Measurements from ENCODE around the gene INTS6. TPM values are rescaled to one million over a fixed set of nuclear protein-coding genes. Genes with fewer than 3 reads are reported as not detected.
A peak's percentile ranks its signal among the peaks of the same experiment; 100 is the strongest.

The INTS6 gene
- total and polyA plus RNA-seq, 4 donors = 22.8 to 51.2 (median 31.1) TPM

- Histone ChIP-seq H3K9me3 (ENCODE audit: control insufficient read depth, insufficient read depth, low read length) (no peaks in the 10 kb centered on the region), H3K4me1 (ENCODE audit: control insufficient read depth, insufficient read depth, low read length) (no peaks in the 10 kb centered on the region), H3K4me3 (ENCODE audit: low read depth, low read length) (no peak overlapping the region), H3K36me3 (ENCODE audit: control insufficient read depth, insufficient read depth, low read length) (no peaks in the 10 kb centered on the region), H3K27me3 (ENCODE audit: control insufficient read depth, insufficient read depth, low read length) (no peaks in the 10 kb centered on the region), H3K27ac (ENCODE audit: low read depth, low read length) (no peak overlapping the region)
- no peak for DNase-seq (ENCODE audit: low read depth in 4 of 6, low spot score in 6 of 6)
- 80% methylated on average over 3 of the region's 3 CpGs for WGBS (ENCODE audit: insufficient coverage)
Measured at GRCh38 chr13:51330791-51331190, 122.0 kb downstream of the INTS6 start.

DNA sequence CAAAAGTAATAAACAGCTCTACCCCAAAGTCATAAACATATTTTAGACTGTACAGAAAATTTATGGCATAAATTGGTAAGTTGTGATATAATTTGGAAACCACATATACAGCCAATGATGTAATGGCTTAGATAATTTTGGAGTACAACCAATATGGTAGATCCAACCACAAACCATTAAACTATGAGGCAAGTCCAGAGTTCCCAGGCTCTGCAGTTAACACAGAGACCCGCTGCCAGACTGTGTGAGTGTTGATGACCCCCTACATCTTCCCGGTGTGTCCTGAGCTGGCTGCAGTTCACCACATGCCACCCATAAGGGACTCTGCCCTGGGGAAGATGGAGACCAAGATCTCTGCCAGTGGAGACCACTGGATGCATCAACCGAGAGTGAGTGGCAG is 123.2 kb downstream of the INTS6 start:
- H3K4me1 ChIP-seq (ENCODE audit: control insufficient read depth, insufficient read depth, low read length) = peaks cover 7% of the 10 kb centered on the region
- H3K36me3 ChIP-seq (ENCODE audit: control insufficient read depth, insufficient read depth, low read length) = no peaks in the 10 kb centered on the region
- H3K9me3 ChIP-seq (ENCODE audit: control insufficient read depth, insufficient read depth, low read length) = no peaks in the 10 kb centered on the region
- no peaks in the 10 kb centered on the region for H3K27me3 ChIP-seq (ENCODE audit: control insufficient read depth, insufficient read depth, low read length)
- WGBS (ENCODE audit: insufficient coverage) = 90% methylated on average over 3 of the region's 3 CpGs
- no peak overlapping the region for H3K27ac ChIP-seq (ENCODE audit: low read depth, low read length)
- DNase-seq (ENCODE audit: low read depth in 4 of 6, low spot score in 6 of 6) = no peak
- H3K4me3 ChIP-seq (ENCODE audit: low read depth, low read length) = no peak overlapping the region

DNA sequence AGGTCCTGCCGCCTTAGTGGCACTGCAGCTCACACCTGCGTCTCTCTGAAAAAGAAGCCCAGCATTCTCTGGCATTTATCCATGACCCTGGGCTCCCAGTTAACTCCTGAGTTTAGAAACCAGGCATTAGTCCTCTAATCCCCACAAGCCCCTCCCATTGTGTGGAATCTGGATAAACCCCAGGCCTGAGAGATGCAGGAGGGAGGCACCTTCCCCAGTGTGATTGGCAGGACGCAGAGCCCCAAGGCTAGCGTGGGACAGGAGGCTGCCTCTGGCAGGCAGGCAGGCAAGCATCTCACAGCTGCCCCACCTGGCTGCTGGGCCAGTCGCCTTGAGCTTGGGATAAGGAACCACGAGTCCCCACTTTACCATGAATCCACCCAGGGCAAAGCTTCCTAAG is 124.3 kb downstream of the INTS6 start:
- no peak for DNase-seq (ENCODE audit: low read depth in 4 of 6, low spot score in 6 of 6)
- Histone ChIP-seq H3K4me3 (ENCODE audit: low read depth, low read length) (no peak overlapping the region), H3K36me3 (ENCODE audit: control insufficient read depth, insufficient read depth, low read length) (no peaks in the 10 kb centered on the region), H3K27ac (ENCODE audit: low read depth, low read length) (no peak overlapping the region), H3K9me3 (ENCODE audit: control insufficient read depth, insufficient read depth, low read length) (no peaks in the 10 kb centered on the region), H3K4me1 (ENCODE audit: control insufficient read depth, insufficient read depth, low read length) (peaks cover 8% of the 10 kb centered on the region), H3K27me3 (ENCODE audit: control insufficient read depth, insufficient read depth, low read length) (no peaks in the 10 kb centered on the region)
- 67% methylated on average over 4 of the region's 6 CpGs for WGBS (ENCODE audit: insufficient coverage)

GRCh38 chr13:51327961-51328360 is 124.9 kb downstream of the INTS6 start:
- Histone ChIP-seq H3K36me3 (ENCODE audit: control insufficient read depth, insufficient read depth, low read length) (no peaks in the 10 kb centered on the region), H3K4me3 (ENCODE audit: low read depth, low read length) (no peak overlapping the region), H3K27ac (ENCODE audit: low read depth, low read length) (no peak overlapping the region), H3K9me3 (ENCODE audit: control insufficient read depth, insufficient read depth, low read length) (no peaks in the 10 kb centered on the region), H3K4me1 (ENCODE audit: control insufficient read depth, insufficient read depth, low read length) (peaks cover 8% of the 10 kb centered on the region), H3K27me3 (ENCODE audit: control insufficient read depth, insufficient read depth, low read length) (no peaks in the 10 kb centered on the region)
- no peak for DNase-seq (ENCODE audit: low read depth in 4 of 6, low spot score in 6 of 6)
- no CpG with 5 or more reads among the region's 2 CpGs for WGBS (ENCODE audit: insufficient coverage)

DNA sequence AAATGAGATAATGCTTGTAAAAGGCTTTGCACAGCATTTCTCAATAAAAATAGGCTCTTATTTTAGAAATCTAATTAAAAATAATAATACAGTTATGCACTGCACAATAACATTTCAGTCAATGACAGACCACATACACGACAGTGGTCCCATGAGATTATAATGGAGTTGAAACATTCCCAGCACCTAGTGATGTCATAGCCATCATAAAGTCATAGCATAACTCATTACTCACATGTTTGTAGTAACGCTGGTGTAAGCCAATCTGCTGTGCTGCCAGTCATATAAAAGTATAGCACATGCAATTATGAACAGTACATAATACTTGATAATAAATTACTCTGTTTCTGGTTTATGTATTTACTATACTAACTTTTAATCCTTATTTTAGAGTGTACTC is 126.1 kb downstream of the INTS6 start:
- peaks cover 8% of the 10 kb centered on the region for H3K4me1 ChIP-seq (ENCODE audit: control insufficient read depth, insufficient read depth, low read length)
- 80% methylated on average over 1 of the region's 2 CpGs for WGBS (ENCODE audit: insufficient coverage)
- H3K27me3 ChIP-seq (ENCODE audit: control insufficient read depth, insufficient read depth, low read length) = no peaks in the 10 kb centered on the region
- H3K9me3 ChIP-seq (ENCODE audit: control insufficient read depth, insufficient read depth, low read length) = no peaks in the 10 kb centered on the region
- no peaks in the 10 kb centered on the region for H3K36me3 ChIP-seq (ENCODE audit: control insufficient read depth, insufficient read depth, low read length)
- no peak overlapping the region for H3K4me3 ChIP-seq (ENCODE audit: low read depth, low read length)
- H3K27ac ChIP-seq (ENCODE audit: low read depth, low read length) = no peak overlapping the region
- no peak for DNase-seq (ENCODE audit: low read depth in 4 of 6, low spot score in 6 of 6)

GRCh38 chr13:51325837-51326236 is 127.0 kb downstream of the INTS6 start:
- Histone ChIP-seq H3K27me3 (ENCODE audit: control insufficient read depth, insufficient read depth, low read length) (no peaks in the 10 kb centered on the region), H3K36me3 (ENCODE audit: control insufficient read depth, insufficient read depth, low read length) (no peaks in the 10 kb centered on the region), H3K4me1 (ENCODE audit: control insufficient read depth, insufficient read depth, low read length) (peaks cover 8% of the 10 kb centered on the region), H3K27ac (ENCODE audit: low read depth, low read length) (no peak overlapping the region), H3K9me3 (ENCODE audit: control insufficient read depth, insufficient read depth, low read length) (no peaks in the 10 kb centered on the region), H3K4me3 (ENCODE audit: low read depth, low read length) (no peak overlapping the region)
- WGBS (ENCODE audit: insufficient coverage) = 45% methylated on average over 1 of the region's 6 CpGs
- no peak for DNase-seq (ENCODE audit: low read depth in 4 of 6, low spot score in 6 of 6)

DNA sequence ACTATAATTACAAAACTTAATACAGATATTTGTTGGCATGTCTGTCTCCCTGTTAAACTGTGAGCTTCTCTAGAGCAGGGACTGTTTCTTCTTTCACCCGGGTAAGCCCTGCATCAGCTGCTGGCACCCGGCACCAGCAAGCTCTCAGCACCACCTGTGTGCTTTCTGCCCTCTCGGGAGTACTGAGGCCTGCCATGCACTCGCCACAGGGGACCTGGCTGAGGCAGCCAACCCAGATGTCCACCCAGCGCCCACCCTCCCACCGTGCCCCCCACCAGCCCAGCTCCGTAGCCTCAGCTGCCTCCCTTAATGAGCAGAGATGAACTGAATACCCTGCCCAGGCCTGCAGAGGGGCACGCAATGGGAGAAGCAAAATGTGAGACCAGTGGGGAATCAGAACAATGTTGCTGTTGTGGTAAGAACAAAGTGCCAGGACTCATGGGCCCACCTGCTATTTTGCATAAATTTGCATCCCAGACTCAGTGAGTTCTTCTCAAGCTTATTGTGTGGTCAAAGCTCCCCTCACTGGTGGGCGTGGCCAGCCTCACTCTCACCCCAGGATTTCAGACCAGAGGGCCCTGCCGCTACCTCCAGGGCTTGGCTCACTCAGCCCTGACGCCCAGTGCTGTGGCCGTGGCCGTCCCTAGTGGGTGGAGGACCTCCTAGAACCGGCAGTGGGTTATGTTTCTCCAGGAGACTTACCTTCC is 128.0 kb downstream of the INTS6 start:
- H3K9me3 ChIP-seq (ENCODE audit: control insufficient read depth, insufficient read depth, low read length) = no peaks in the 10 kb centered on the region
- no peaks in the 10 kb centered on the region for H3K27me3 ChIP-seq (ENCODE audit: control insufficient read depth, insufficient read depth, low read length)
- no peak overlapping the region for H3K4me3 ChIP-seq (ENCODE audit: low read depth, low read length)
- H3K27ac ChIP-seq (ENCODE audit: low read depth, low read length) = no peak overlapping the region
- peak in 2 of 6 donors; percentile 41 to 54 for DNase-seq (ENCODE audit: low read depth in 4 of 6, low spot score in 6 of 6)
- 38% methylated on average over 12 of the region's 14 CpGs for WGBS (ENCODE audit: insufficient coverage)
- no peaks in the 10 kb centered on the region for H3K36me3 ChIP-seq (ENCODE audit: control insufficient read depth, insufficient read depth, low read length)
- H3K4me1 ChIP-seq (ENCODE audit: control insufficient read depth, insufficient read depth, low read length) = peaks cover 8% of the 10 kb centered on the region

GRCh38 chr13:51323824-51324511 is 128.9 kb downstream of the INTS6 start:
- Histone ChIP-seq H3K36me3 (ENCODE audit: control insufficient read depth, insufficient read depth, low read length) (no peaks in the 10 kb centered on the region), H3K4me3 (ENCODE audit: low read depth, low read length) (no peak overlapping the region), H3K27ac (ENCODE audit: low read depth, low read length) (no peak overlapping the region), H3K4me1 (ENCODE audit: control insufficient read depth, insufficient read depth, low read length) (peaks cover 8% of the 10 kb centered on the region), H3K9me3 (ENCODE audit: control insufficient read depth, insufficient read depth, low read length) (no peaks in the 10 kb centered on the region), H3K27me3 (ENCODE audit: control insufficient read depth, insufficient read depth, low read length) (no peaks in the 10 kb centered on the region)
- 89% methylated on average over 2 of the region's 5 CpGs for WGBS (ENCODE audit: insufficient coverage)
- no peak for DNase-seq (ENCODE audit: low read depth in 4 of 6, low spot score in 6 of 6)

DNA sequence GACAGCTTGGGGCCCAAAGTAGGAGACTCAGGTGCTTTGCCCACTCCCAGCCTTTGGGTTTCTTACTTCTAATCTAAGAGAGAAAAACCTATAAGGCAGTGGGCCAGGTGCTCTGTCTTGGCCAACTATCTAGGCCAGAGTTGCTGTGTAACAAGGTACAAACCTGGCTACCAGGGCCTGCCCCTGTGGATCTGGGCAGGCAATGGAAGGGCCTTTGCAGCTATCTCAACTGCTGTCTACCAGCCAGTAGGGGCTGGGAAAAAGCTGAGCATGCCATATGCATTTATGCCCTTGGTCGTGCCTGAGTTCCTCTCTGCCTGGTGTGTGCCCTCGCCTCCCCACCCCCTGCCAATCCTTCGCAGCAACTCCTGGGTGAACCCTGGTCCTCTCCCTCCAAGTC is 130.0 kb downstream of the INTS6 start:
- no peaks in the 10 kb centered on the region for H3K36me3 ChIP-seq (ENCODE audit: control insufficient read depth, insufficient read depth, low read length)
- no peaks in the 10 kb centered on the region for H3K27me3 ChIP-seq (ENCODE audit: control insufficient read depth, insufficient read depth, low read length)
- H3K4me3 ChIP-seq (ENCODE audit: low read depth, low read length) = no peak overlapping the region
- peaks cover 8% of the 10 kb centered on the region for H3K4me1 ChIP-seq (ENCODE audit: control insufficient read depth, insufficient read depth, low read length)
- no peak for DNase-seq (ENCODE audit: low read depth in 4 of 6, low spot score in 6 of 6)
- WGBS (ENCODE audit: insufficient coverage) = 89% methylated on average over 3 of the region's 3 CpGs
- H3K9me3 ChIP-seq (ENCODE audit: control insufficient read depth, insufficient read depth, low read length) = no peaks in the 10 kb centered on the region
- H3K27ac ChIP-seq (ENCODE audit: low read depth, low read length) = no peak overlapping the region

DNA sequence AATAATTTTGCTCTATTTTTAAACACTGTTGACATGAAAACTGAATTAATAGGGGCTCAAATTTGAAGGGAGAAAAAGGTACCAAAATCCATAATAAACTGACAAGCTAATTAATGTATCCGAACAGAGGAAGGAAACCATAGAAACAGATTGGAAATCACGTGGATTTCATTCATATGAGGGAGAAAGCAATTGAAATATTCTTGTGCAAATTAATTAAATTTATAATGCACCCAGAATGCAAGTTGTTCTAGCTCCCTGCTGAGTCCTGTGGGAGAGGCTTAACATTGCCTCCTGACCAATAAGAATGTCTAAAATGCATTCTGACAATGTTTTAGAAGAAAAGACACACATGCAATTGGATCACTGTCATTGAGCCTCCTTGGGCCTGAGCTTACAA is 131.0 kb downstream of the INTS6 start:
- no peak overlapping the region for H3K27ac ChIP-seq (ENCODE audit: low read depth, low read length)
- H3K4me3 ChIP-seq (ENCODE audit: low read depth, low read length) = no peak overlapping the region
- no peaks in the 10 kb centered on the region for H3K36me3 ChIP-seq (ENCODE audit: control insufficient read depth, insufficient read depth, low read length)
- no peaks in the 10 kb centered on the region for H3K27me3 ChIP-seq (ENCODE audit: control insufficient read depth, insufficient read depth, low read length)
- peak in 1 of 6 donors; percentile 74 for DNase-seq (ENCODE audit: low read depth in 4 of 6, low spot score in 6 of 6)
- no peaks in the 10 kb centered on the region for H3K9me3 ChIP-seq (ENCODE audit: control insufficient read depth, insufficient read depth, low read length)
- WGBS (ENCODE audit: insufficient coverage) = no CpG with 5 or more reads among the region's 2 CpGs
- peaks cover 8% of the 10 kb centered on the region for H3K4me1 ChIP-seq (ENCODE audit: control insufficient read depth, insufficient read depth, low read length)
